ENCODE measurements around the gene TMEM187.

TMEM187 gene

DNA sequence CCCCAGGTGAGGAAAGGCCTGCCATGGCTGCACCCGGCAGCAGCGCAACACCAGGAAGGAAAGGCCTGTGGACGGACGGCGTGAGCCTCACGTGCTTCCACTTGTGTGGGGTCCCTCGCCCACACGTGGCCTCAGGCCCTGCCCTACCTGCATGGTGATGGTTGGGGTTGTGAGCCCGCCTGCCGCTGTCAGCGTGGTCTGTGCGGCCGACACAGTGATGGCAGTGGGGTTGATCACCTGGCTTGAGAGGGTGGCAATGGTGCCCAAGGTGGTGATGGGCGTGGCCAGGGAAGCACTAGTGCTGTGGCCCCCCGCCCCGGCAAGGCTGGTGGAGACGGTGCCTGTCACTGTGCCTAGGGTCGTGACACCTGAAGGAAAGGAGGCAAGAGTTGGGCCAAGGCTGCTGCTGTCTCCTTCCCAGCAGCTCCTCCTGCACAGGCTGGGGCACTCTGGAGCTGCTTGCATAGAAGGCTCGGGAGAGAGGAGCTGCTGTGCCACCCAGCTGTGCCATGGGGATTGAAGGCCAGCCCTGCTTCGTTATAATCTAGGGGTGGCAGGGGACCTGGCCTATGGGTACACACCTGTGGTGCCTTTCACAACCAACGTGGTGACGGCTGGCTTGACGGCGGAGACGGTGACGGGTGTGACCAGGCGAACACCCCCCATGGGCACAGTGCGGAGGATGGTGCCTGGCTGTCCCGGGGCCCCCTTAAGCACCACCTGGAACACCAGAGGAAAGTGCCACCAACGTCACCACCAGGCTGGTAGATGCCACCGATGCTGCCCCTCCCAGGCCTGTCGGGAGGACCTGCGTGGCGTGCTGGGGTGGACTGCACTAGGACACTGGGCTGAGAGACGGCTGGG is 16.3 kb upstream of the TMEM187 start:
- DNase-seq = no peak

DNA sequence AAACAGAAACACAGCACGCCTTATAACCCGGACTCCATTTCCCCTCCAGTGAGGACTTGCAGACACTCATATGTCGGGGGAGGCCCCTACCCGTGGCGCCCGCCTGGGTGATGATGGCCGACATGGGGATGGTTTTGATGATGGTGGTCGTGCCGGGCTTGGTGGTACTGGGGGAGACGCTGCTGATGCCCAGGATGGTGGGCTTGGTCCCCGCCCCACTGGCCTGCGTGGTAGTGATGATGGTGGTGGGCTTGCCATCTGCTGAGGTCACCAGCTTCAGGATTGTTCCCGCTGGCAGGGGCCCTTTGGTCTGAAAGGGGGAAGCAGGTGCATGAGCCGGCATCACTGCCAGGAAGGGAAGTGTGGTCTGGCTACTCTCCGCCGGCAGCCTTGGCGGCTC is 15.3 kb upstream of the TMEM187 start:
- no peak for DNase-seq

DNA sequence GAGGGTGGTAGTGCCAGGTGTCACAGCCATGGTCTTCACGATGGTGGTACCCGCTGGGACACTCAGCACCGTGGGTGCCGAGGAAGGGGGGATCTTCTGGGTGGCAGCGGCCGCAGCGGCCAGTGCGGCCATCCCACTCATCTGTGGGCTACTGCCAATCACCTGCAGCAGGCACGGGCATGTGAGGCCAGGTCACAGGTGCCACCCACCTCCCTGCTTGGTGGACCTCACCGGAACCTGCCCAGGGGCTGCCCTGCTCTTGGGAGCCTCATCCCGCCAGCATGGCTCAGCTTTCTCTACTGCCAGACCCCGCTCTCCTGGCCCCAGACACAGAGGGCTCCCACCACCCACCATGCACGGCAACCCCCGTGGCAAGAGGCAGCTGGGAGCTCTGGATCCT is 13.9 kb upstream of the TMEM187 start:
- DNase-seq = no peak

DNA sequence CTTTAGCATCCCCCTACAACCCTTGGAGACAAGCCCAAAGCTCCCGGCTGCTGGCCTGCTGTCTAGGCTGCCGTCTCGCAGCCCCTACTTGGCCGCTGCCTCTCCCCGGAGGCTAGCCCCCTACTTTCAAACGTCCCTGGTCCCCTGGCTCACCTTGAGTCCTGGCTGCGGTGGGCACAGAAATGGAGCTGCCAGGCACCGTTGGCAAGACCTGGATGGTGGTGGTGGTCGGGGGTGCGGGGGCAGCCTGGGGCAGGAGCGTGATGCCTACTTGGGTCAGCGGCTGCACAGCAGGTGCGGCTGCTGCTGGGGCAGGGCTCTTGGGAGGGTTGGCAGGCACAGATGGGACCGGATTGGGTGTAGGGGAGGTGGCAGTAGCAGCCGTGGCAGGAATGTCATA is 12.9 kb upstream of the TMEM187 start:
- DNase-seq = no peak

DNA sequence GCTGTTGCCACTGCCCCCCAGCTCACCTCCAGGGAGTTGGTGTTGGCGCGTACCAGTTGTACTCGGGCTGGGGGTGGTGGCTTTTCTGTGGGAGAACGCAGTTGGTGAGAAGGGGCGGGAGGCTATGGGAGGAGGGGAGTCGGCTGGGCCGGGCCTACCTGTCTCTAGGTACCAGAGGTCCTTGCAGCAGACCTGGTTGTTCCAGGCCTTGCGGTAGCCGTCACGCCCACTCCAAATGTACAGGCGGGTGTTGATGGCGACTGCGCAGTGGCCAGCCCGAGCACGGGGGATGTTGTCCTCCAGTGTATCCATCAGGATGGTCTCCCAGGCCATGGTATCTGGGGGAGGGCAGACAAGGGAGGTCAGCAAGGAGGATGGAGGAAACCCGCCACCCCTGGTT is 12.5 kb upstream of the TMEM187 start:
- DNase-seq = no peak

DNA sequence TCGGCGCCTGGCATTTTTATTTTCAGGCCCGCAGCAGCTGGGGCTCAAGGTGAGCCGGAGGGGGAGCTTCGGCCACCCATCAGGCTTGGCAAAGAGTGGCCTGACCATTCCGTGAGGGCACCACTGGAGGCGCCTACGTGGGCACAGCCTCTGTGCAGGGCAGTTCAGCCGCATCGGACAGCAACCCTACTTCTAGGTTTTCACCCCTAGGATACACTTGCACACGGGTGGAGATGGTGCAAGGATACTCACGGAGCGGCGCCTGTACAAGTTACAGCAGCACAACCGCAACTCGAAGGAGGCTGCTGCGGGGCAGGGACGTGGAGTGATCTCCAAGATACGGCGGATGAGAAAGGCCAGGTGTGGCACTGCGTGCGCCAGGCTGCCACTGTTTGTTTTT is 11.8 kb upstream of the TMEM187 start:
- DNase-seq = no peak

DNA sequence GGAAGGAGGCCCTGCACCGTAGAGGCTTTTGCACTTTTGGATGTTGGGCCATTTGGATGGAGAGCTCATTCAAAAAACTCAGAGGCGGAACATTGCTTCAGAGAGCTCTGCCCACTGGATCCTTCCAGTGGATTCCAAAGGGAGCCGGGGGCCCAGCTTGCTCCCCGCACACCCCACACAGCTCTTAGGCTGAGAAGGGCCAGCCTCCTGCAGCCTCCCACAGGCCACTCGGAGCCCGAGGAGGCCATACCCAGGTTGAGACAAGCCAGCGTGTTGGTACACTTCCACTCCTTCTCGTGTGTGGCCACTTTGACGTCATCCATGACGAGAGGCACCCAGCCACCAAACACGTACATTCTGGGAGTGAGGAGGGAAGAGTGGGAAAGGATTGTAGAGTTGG is 11.3 kb upstream of the TMEM187 start:
- DNase-seq = no peak

DNA sequence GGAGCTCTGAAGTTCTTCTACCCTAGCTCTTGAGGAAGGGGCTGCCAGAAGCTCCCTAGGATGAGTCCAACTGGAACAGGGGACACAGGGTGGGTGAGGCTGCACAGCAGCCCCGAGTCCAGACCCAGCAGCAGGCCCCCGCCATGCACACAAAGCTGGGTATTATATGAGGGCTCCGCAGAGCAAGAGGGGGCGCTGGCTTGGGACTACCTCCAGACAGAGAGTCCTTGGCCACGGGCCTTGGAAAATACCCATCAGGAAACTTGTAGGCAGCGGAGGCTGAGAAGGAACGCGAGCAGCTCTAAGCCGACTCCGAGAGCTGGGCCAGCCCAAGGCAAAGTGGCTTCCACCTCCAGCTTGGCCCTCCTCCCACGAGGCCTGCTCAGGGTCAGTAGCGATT is 9.0 kb upstream of the TMEM187 start:
- no peak for DNase-seq

DNA sequence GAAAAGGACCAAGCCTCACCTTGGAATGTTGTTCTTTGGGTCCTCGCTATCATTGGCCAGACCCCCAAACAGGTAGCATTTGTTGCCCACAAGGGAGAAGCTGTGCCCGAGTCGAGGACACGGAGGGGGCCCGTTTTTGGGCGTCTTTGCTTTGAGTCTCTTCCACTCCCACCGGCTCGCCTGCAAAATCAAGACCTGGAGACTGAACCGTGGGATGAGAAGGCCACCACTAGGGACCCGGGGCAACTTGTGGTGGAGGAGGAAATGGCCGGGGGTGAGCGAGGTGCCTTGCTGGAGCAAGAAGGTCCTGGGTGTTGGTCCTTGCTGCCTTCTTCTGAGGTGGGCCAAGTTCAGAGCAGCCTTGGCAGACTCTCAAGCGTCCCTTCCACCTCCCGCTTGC is 8.4 kb upstream of the TMEM187 start:
- DNase-seq = no peak

DNA sequence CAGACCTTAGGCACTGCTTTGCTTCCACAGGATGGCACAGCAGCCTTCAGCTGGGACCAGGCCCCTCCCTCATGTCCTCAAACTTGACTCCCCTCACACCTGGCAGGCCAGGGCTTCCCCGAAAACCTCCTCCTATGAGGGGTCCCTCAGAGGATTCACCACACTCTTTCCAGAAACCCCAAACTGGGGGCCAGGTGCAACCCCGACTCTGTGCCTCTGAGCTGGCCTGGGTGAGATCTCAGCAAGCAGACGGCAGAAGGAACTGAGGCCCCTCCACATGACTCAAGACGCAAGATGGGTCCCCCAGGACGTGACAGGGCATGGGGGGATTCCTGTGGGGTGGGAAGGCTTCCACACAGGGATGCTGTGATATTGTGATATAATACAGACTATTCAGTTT is 7.1 kb upstream of the TMEM187 start:
- DNase-seq = no peak

DNA sequence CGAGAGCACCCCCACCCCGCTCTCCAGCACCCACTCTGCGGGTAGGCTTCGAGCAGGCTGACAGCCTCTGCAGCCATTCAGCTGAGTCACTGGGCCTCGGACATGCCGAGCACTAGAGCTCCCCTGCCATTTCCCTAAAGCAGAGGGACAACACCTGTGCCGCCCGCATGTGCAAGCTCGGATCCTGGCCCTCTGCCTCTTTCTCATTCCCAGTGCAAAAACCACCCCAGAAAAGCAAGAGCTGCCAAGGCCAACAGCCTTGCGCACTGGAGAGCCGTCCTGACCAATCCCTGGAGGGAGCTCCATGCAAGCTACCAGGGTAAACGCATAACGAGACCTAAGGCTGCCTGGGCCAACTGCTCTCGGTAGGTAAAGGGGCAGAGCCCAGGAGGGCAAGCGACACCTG is 6.3 kb upstream of the TMEM187 start:
- no peak for DNase-seq

DNA sequence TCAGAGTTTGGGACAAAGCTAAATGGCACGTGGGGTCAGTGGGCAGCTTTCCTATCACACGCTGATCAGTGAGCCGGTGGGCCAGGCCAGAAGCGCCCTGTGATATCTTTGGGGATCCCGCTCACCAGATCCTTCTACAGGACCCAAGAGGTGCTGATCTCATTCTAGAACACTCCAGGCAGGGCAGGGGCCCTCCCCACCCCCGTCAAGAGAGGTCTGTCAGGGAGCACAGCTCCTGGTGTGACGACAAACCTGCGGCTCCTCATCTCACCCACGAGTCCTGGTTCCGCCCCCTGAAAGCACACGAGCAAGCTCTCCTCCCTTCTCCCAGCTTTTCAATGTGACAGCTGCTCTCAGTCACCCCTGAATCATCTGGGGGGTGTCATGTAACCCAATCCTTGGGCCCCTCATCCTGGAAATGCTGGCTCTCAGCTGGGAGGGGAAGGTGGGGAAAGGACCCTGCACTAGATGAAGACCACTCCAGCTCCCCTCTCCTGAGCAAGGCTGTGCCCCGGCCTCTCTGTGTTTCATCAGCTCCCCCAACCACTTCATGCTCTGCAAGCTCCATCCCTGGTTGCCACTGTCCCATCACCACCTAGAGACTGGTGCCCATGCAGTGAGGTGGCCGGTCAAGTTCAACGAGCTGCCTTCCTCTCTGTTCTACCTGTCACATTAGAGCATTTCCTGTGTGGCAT is 5.6 kb upstream of the TMEM187 start:
- DNase-seq = peak; percentile 31

DNA sequence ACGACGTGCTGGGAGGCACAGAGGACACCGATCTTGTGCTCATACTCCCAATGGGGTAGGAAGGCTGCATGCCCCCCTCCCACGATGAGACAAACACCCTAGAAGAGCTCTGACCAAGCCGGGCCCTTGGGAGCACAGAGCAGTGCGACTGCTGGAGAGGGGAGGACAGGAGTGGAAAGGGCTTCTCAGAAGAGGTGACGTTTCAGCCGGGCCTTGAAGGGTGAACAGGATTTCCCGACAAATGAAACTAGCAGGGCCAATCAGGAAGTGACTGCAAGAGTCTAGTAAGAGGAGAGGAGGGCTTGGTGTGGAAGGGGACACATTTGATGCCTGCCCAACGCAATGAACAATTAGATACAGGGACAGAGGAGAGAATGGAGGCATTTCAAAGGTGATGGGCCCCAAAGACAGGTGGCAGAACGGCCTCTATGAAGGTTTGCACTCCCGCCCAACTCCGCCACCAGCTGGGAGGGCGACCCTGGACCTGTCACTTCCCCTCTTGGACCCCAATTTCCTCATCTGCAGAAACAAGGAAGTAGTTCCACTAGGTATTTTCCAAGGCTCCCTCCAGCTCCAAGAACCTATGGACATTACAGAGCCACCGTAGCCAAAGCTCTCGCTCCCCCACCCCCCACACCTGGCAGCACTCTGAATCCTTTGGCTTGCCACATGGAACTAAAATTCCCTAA is 4.9 kb upstream of the TMEM187 start:
- peak; percentile 60 for DNase-seq

DNA sequence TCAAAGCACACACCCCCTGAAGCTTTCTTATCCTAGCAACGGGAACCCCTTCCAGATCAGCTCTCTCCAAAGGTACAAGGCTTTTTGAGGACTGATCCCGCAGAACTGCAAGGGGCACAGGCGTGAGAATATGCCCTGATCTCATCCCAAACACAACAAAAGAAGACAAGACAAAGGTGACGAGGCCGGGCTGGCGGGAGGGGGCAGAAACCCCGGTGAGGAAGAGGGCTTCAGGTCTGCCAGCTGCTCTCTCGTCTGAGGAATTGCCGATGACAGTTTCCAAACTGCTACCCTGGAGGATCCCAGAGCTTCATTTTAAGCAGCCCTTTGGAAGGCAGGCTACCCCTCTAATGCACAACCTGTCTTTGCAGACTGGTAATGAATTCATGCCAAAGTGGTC is 4.3 kb upstream of the TMEM187 start:
- DNase-seq = no peak

DNA sequence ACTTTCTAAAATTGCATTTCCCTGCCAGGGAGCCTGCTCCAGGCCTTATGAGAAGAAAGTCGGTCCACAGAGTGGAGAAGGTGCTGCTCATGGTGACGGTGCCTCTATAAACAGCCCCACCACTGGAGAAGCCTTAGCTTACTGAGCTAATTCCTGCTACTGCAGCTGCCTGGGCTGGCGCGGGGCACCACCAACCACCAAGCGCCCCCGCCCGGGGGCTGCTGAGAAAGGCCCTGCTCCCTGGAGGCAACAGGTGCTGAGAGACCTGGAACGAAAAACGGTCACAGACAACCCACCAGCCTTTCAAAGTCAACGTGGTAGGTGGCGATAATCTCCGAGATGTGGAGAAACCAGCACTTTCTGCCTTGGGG is 3.8 kb upstream of the TMEM187 start:
- DNase-seq = peak; percentile 58

DNA sequence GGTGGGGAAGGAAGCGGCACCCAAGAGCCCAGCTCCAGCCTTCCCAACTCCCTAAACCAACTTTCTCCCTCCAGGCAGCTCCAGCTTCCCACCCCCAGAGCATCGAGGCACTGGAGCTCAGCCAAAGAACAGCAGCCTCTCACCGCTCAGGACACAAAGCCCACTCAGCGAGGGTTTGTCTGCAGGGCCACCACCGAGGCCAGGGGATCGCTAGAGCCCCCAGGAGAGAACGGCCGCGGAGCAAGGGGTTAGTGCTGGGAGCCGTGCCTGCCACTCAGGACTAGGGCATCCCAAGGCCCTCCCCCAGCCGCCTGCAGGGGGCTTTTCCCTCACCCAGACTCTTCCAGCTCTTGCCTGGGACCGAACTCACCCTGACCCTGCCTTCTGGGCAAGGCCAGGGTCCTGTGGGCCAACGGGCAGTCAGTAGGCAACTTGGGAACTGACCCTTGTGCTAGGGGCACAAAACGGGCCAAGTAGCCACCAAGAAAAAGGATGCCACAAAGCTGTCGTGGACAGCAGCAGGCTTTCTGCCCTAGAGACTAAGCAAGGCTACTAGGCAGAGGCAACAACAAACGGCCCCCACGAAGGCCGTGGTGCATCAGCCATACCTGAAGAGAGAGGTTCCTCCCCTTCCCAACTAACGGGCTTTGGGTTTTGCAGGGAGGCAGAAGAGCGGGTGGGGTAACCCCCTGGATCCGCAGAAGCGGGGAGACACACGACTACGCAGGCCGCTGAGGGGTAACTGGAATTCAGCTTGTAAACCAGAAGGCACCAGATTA is 3.2 kb upstream of the TMEM187 start:
- DNase-seq = no peak

DNA sequence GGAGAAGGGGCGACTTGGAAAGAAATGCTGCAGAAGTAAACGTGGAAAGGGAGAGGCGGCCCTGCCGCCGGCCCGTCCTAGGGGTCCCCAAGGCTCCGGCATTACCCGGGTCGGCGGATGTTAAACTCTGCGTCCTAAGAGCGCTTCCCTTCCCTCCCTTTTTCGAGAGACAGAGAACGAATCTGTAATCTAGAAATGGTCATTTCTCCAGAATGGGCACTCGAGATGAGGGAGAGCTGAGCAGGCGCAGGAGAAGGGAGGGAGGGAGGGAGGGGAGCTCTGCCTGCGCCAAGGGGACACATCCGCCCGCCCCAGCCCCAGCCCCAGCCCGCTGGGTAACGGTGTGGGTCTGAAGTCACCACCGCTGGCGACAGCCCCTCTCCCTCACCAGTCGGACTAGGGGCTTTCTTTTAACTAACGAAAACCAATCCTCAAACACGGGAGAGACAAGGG is 2.6 kb upstream of the TMEM187 start:
- DNase-seq = no peak

DNA sequence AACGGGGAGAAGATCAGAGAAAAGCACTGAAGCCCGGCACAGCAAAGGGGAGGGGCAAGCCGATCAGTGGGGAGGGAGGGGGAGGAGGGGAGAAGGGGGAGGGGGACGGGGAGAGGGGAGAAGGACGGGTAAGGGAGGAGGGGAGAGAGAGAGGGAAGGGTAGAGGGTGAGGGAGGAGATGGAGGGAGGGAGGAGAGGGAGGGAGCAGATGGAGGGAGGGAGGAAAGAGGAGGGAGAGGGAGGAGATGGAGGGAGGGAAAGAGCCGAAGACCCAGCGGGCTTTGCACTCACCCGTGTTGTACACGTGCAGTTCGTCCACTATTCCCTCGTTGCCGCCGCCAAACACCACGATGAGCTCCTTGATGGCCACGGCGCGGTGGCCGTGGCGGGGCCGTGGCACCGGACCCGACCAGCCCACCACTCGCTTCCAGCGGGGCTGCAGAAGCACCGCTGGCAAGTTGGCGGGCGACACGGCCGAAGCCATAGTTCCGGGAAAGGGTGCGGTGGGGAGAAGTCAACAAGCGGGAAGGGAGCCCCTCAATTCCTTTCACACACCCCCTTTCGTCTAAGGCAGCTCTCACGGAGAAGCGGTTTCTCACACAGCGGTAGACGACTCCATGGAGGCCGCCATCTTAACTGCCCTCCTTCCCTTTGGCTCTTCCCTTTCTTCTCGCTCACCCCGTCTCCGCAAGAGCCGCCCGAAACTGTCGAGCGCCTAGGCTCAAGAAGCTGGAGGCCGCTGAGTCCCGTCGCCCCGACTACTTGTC is 2.0 kb upstream of the TMEM187 start:
- DNase-seq = peak; percentile 72

DNA sequence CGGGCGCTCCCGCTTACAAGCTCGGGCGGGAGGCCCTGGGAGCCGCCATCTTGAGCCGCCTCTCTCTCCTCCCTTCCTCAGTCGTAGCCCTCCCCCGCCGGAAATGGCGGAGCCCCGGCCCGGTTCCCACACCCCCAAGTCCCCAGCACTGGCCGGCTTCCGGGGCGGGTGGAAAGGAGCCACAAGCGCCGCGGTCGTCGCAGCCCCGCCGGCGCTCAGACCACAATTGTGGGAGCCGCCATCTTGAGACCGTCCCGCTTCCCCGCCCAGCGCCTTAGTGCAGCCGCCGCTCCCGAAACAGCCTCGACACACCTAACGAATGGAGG is 1.5 kb upstream of the TMEM187 start:
- DNase-seq = peak; percentile 96

DNA sequence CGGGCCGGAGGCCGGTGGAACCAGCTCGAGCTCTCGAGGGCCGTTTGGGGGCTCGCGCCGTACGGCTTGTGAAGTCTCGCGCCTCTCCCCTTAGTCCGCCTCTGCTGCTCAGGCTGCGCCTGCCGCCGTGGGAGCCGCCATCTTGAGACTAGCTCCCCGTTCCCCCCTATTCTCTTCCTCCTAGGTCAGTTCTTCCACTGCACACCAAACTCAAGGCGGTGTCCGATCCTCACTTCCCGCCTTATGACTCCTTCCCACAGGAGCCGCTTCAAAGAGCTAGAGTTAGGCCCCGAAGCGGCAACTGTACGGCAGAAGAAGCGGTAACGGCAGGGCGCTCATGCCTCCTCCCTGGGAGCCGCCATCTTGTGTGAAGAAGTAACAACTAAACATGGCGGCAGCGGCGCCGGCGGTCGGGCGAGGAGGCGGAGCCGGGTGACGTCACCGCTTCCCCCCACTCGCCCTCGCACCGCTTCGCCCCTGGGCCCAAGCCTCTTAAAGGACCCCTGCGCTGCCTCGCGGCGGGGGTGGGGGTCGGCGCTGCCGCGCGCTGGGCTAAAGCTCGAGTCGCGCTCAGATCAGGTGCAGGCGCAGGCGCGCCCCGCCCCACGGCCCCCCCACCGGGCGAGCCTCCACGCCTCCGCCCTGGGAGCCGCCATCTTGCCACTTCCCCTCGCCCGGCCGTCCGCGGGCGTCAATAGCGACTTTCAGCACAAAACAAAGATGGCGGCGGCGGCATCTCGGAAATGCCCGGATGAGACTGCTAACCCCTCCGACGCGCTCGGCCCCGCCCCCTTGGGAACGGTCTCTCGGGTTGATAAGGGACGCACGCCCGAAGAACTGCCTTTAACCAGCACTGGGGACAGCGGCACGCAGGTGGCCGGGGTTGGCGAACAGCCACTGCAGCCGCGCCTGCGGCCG is 845 bp upstream of the TMEM187 start, which contains the start of gene HCFC1:
TSS of gene HCFC1 (minus strand) at position 369 of the 918 bp plus-strand sequence. CDS start 978 bp downstream, outside the sequence.
- peak; percentile 96 for DNase-seq

Data from activated CD4-positive, alpha-beta T cell treated with anti-CD3 and anti-CD28 coated beads, Interleukin-10, Interleukin-2, amounts not matched to agents 100 ng/mL and 50 ng/mL, durations not matched to agents 16 hours and 8 hours (primary cell).